ENCODE data around the gene TLDC2.

DNA sequence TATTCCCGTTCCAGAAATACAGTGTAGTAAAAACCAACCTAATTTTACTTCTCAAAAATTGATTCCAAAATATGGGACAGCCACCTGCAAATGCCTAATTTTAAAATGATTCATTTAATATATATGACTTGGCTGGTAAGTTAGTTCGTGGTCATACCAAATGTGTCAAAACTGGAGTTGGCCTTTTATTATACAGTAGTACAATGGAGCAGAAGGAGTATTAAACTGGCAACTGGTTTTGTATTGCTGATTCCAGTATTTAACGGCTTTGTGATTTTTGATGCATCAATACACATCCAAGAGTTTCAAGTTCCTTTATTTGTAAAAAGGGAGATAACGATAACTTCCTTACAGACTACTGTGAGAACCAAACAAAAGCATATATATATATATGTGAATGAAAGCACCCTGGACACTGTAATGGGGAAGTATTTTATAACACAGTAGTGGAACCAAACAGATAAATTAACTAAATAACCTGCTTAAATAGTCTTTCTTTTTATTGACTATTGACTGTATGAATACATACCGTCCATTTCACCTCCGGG is 50.8 kb downstream of the TLDC2 start:
- TF ChIP-seq, protein P1, sequence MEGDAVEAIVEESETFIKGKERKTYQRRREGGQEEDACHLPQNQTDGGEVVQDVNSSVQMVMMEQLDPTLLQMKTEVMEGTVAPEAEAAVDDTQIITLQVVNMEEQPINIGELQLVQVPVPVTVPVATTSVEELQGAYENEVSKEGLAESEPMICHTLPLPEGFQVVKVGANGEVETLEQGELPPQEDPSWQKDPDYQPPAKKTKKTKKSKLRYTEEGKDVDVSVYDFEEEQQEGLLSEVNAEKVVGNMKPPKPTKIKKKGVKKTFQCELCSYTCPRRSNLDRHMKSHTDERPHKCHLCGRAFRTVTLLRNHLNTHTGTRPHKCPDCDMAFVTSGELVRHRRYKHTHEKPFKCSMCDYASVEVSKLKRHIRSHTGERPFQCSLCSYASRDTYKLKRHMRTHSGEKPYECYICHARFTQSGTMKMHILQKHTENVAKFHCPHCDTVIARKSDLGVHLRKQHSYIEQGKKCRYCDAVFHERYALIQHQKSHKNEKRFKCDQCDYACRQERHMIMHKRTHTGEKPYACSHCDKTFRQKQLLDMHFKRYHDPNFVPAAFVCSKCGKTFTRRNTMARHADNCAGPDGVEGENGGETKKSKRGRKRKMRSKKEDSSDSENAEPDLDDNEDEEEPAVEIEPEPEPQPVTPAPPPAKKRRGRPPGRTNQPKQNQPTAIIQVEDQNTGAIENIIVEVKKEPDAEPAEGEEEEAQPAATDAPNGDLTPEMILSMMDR (IDR thresholded peaks at IDR 0.05), result no peak
- no peak for TF ChIP-seq POLR2A (IDR thresholded peaks at IDR 0.05)

Measured in Peyer's patch (tissue), 4 donors.